ENCODE data around the gene CDC42SE1. TPM values are rescaled to one million over a fixed set of nuclear protein-coding genes. Genes with fewer than 3 reads are reported as not detected.

The CDC42SE1 gene
- total RNA-seq, 1 experiment from 2014 or later: 63.8 TPM

DNA sequence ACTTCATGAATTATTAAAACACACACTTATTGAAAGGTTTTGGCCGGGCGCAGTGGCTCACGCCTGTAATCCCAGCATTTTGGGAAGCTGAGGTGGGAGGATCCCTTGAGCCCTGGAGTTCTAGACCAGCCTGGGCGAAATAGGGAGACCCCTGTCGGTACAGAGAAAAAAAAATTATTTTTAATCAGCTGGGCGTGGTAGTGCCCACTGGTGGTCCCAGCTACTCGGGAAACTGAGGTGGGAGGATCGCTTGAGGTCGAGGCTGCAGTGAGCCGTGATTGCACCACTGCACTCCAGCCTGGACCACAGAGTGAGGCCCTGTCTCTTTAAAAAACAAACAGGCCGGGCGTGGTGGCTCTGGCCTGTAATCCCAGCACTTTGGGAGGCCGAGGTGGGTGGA lies 12.8 kb upstream of the CDC42SE1 start:
- intact Hi-C loops (cut with micrococcal nuclease; ENCODE audit: unreplicated experiment): no loop called here
- no peaks in the 10 kb centered on the region for H3K27me3 ChIP-seq (replicated peaks; ENCODE audit: insufficient read depth, low read depth, low read length, poor library complexity)
- peaks cover 24% of the 10 kb centered on the region for H3K36me3 ChIP-seq (ENCODE audit: insufficient read depth, low read length, poor library complexity, severe bottlenecking)
- no peak overlapping the region for H3K27ac ChIP-seq (ENCODE audit: low read depth, low read length, poor library complexity, severe bottlenecking)
- H3K4me1 ChIP-seq (ENCODE audit: insufficient read depth, low read length, poor library complexity, severe bottlenecking): peaks cover 8% of the 10 kb centered on the region
- ChIA-PET POLR2A (ENCODE audit: low non-redundant PET) (no interaction called here), CTCF (interaction anchor here (1.2 kb wide), 1 partner anchor 27 kb away, joined by 3 read pairs; no protein-coding TSS in a partner anchor)
- BruUV-seq (replicated peaks): no TSS peak
- H3K9me3 ChIP-seq (ENCODE audit: low read depth, low read length, poor library complexity, severe bottlenecking): no peaks in the 10 kb centered on the region
- TF ChIP-seq, protein P1, sequence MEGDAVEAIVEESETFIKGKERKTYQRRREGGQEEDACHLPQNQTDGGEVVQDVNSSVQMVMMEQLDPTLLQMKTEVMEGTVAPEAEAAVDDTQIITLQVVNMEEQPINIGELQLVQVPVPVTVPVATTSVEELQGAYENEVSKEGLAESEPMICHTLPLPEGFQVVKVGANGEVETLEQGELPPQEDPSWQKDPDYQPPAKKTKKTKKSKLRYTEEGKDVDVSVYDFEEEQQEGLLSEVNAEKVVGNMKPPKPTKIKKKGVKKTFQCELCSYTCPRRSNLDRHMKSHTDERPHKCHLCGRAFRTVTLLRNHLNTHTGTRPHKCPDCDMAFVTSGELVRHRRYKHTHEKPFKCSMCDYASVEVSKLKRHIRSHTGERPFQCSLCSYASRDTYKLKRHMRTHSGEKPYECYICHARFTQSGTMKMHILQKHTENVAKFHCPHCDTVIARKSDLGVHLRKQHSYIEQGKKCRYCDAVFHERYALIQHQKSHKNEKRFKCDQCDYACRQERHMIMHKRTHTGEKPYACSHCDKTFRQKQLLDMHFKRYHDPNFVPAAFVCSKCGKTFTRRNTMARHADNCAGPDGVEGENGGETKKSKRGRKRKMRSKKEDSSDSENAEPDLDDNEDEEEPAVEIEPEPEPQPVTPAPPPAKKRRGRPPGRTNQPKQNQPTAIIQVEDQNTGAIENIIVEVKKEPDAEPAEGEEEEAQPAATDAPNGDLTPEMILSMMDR (conservative IDR thresholded peaks at IDR 0.05; ENCODE audit: low read depth, low read length): 0 out of 2 replicates have a peak, but pooled peaks have one; percentile 20
- TF ChIP-seq EZH2 (IDR thresholded peaks at IDR 0.05; ENCODE audit: borderline replicate concordance, low read depth, low read length, poor library complexity, severe bottlenecking): no peak
- no peak overlapping the region for H3K4me3 ChIP-seq (ENCODE audit: low read depth, low read length, poor library complexity, severe bottlenecking)
- peak; percentile 25 for DNase-seq (ENCODE audit: low spot score)

DNA sequence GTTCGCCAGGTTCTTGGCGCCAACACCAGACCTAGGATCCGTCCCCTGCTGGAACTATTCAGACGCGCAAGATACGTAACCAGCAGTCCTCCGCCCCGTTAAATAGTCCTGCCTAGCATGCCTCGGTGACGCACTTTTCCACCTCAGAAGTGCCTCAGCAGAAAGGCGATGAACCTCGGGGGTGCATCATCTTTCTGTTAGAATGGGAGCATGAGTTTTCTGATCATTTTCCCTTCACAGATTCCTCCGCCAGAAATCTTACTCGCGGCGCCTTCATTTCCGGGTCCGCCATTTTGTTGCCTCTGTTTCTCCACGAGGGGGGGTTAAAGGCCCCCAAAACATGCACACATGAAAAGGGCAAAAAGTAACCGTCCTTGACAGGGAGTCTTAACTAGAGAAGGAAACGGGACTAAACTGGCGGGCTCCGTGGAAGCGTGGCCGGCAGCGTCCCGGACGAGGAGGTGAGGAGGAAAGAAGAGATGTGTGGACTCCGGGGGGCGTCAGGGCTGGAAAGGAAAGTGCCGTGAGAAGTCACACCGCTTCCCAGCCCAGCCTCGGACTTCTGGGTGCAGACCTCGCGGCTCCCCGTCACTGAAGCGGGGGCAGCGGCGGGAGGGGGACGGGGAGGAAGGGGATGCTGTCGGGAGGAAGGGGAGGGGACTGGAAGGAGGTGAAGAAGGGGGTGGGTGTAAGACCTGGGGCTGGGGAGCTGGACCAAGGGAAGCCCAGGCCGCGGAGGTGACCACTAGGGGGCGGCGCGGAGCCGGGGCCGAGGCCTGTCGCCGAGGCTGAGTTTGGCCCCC lies 11.3 kb upstream of the CDC42SE1 start, which contains the start of gene GABPB2:
TSS of gene GABPB2 (plus strand) at position 288 of the 803 bp plus-strand sequence. CDS start 17,429 bp downstream, outside the sequence.
- peak within 1 kb of the TSS; percentile 70 for H3K4me3 ChIP-seq (ENCODE audit: low read depth, low read length, poor library complexity, severe bottlenecking)
- BruUV-seq (replicated peaks): no TSS peak
- H3K9me3 ChIP-seq (ENCODE audit: low read depth, low read length, poor library complexity, severe bottlenecking): no peaks in the 10 kb centered on the region
- CTCF ChIA-PET: interaction anchor here (1.0 kb wide), 1 partner anchor 30 kb away, joined by 11 read pairs; no protein-coding TSS in a partner anchor
- no peaks in the 10 kb centered on the region for H3K27me3 ChIP-seq (replicated peaks; ENCODE audit: insufficient read depth, low read depth, low read length, poor library complexity)
- H3K4me1 ChIP-seq (ENCODE audit: insufficient read depth, low read length, poor library complexity, severe bottlenecking): peaks cover 8% of the 10 kb centered on the region
- peak; percentile 96 for DNase-seq (ENCODE audit: low spot score)
- peak within 1 kb of the TSS; percentile 94 for H3K27ac ChIP-seq (ENCODE audit: low read depth, low read length, poor library complexity, severe bottlenecking)
- no peak for TF ChIP-seq EZH2 (IDR thresholded peaks at IDR 0.05; ENCODE audit: borderline replicate concordance, low read depth, low read length, poor library complexity, severe bottlenecking)
- TF ChIP-seq, protein P1 (conservative IDR thresholded peaks at IDR 0.05; ENCODE audit: low read depth, low read length): peak; percentile 93
- peaks cover 35% of the 10 kb centered on the region for H3K36me3 ChIP-seq (ENCODE audit: insufficient read depth, low read length, poor library complexity, severe bottlenecking)
- intact Hi-C loops (cut with micrococcal nuclease; ENCODE audit: unreplicated experiment): loop anchor here (1.0 kb wide), 1 partner anchor 10 kb away; the partner anchor contains the start of gene MLLT11
- POLR2A ChIA-PET (ENCODE audit: low non-redundant PET): interaction anchor here (0.6 kb wide), 1 partner anchor 421 kb away, joined by 3 read pairs; no protein-coding TSS in a partner anchor

DNA sequence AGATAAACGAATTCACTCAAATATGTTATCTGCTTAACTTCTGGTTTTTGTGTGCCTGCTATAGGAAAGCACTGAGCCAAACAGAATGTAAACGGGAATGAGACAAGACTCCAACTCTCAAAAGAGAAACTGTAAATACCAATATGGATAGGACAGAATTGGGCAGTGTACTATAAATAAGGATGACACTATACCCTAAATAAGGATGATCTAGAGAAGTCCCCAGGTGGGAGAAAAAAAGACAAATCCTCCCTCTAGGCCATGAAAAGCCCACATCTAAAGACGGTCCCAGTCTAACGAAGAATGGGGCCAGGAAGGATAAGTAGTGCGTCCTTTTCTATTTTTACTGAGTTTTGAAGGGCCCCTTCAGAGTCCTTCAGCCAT lies 9.7 kb upstream of the CDC42SE1 start:
- Histone ChIP-seq H3K9me3 (ENCODE audit: low read depth, low read length, poor library complexity, severe bottlenecking) (no peaks in the 10 kb centered on the region), H3K4me3 (ENCODE audit: low read depth, low read length, poor library complexity, severe bottlenecking) (no peak overlapping the region), H3K27me3 (replicated peaks; ENCODE audit: insufficient read depth, low read depth, low read length, poor library complexity) (no peaks in the 10 kb centered on the region), H3K27ac (ENCODE audit: low read depth, low read length, poor library complexity, severe bottlenecking) (peak overlapping the region; percentile 94), H3K4me1 (ENCODE audit: insufficient read depth, low read length, poor library complexity, severe bottlenecking) (peaks cover 19% of the 10 kb centered on the region), H3K36me3 (ENCODE audit: insufficient read depth, low read length, poor library complexity, severe bottlenecking) (peaks cover 36% of the 10 kb centered on the region)
- no TSS peak for BruUV-seq (replicated peaks)
- POLR2A ChIA-PET (ENCODE audit: low non-redundant PET): no interaction called here
- DNase-seq (ENCODE audit: low spot score): no peak
- intact Hi-C loops (cut with micrococcal nuclease; ENCODE audit: unreplicated experiment): no loop called here
- CTCF ChIA-PET: no interaction called here
- no peak for TF ChIP-seq EZH2 (IDR thresholded peaks at IDR 0.05; ENCODE audit: borderline replicate concordance, low read depth, low read length, poor library complexity, severe bottlenecking)
- TF ChIP-seq, protein P1 (conservative IDR thresholded peaks at IDR 0.05; ENCODE audit: low read depth, low read length): no peak
